ES-I3 (cell line): ENCODE measurements around the gene WNK1.
"Not testable (repeated sequence)": the region's sequence is repeated elsewhere in the genome, so short reads cannot be mapped to it uniquely, and the experiment has no call there.

ENCODE experiments used
- H3K36me3 ChIP-seq: 2 replicates; pipeline ENCODE4 v1.6.1; 2013; ENCODE audit warnings: mild to moderate bottlenecking, low read length, control low read depth, moderate library complexity; ENCODE audit not compliant: insufficient read depth
- H3K4me1 ChIP-seq: 2 replicates; pipeline ENCODE4 v1.6.1; 2013; ENCODE audit warnings: mild to moderate bottlenecking, control low read depth, low read length; ENCODE audit not compliant: insufficient read depth
- H3K9ac ChIP-seq: 2 replicates; pipeline ENCODE4 v1.6.1; 2013; ENCODE audit warnings: low read depth, mild to moderate bottlenecking, low read length, moderate library complexity
- H3K9me3 ChIP-seq: 2 replicates; pipeline ENCODE4 v1.6.1; 2013; ENCODE audit warnings: mild to moderate bottlenecking, low read length, moderate library complexity; ENCODE audit not compliant: control insufficient read depth, insufficient read depth

WNK1 gene

GRCh38 chr12:754851-755562 is 2.6 kb downstream of the WNK1 start:
- Histone ChIP-seq H3K9me3 (no peaks in the 10 kb centered on the region), H3K36me3 (no peaks in the 10 kb centered on the region), H3K4me1 (peaks cover 7% of the 10 kb centered on the region; the same call in 1 of the 2 replicates), H3K9ac (peak overlapping the region; percentile 81; the same call in 1 of the 2 replicates)

- no peaks in the 10 kb centered on the region for H3K9me3 ChIP-seq
- no peaks in the 10 kb centered on the region for H3K36me3 ChIP-seq
- H3K4me1 ChIP-seq = no peaks in the 10 kb centered on the region
- H3K9ac ChIP-seq = no peak overlapping the region
Measured at GRCh38 chr12:759628-760027, 7.2 kb downstream of the WNK1 start.

GRCh38 chr12:761256-761655 is 8.9 kb downstream of the WNK1 start:
- H3K9me3 ChIP-seq = no peaks in the 10 kb centered on the region
- H3K4me1 ChIP-seq = no peaks in the 10 kb centered on the region
- no peak overlapping the region for H3K9ac ChIP-seq
- H3K36me3 ChIP-seq = no peaks in the 10 kb centered on the region

- no peaks in the 10 kb centered on the region for H3K36me3 ChIP-seq
- no peaks in the 10 kb centered on the region for H3K9me3 ChIP-seq
- H3K9ac ChIP-seq = no peak overlapping the region
- H3K4me1 ChIP-seq = no peaks in the 10 kb centered on the region
Measured at GRCh38 chr12:765840-766239, 13.5 kb downstream of the WNK1 start.

- Histone ChIP-seq H3K9me3 (no peaks in the 10 kb centered on the region), H3K4me1 (no peaks in the 10 kb centered on the region), H3K36me3 (no peaks in the 10 kb centered on the region), H3K9ac (no peak overlapping the region)
Measured at GRCh38 chr12:768434-768833, 16.1 kb downstream of the WNK1 start.

GRCh38 chr12:770479-770878 is 18.1 kb downstream of the WNK1 start:
- peaks cover 4% of the 10 kb centered on the region; the same call in 1 of the 2 replicates for H3K4me1 ChIP-seq
- no peaks in the 10 kb centered on the region for H3K36me3 ChIP-seq

GRCh38 chr12:772056-772697 is 19.8 kb downstream of the WNK1 start:
- Histone ChIP-seq H3K36me3 (no peaks in the 10 kb centered on the region), H3K9ac (no peak overlapping the region), H3K4me1 (peaks cover 4% of the 10 kb centered on the region; the same call in 1 of the 2 replicates), H3K9me3 (no peaks in the 10 kb centered on the region)

More at GRCh38 chr12:770479-770878, 18.1 kb downstream of the WNK1 start:
- no peak overlapping the region for H3K9ac ChIP-seq
- no peaks in the 10 kb centered on the region for H3K9me3 ChIP-seq

- H3K36me3 ChIP-seq = no peaks in the 10 kb centered on the region
- peaks cover 4% of the 10 kb centered on the region; the same call in 1 of the 2 replicates for H3K4me1 ChIP-seq
- no peaks in the 10 kb centered on the region for H3K9me3 ChIP-seq
- H3K9ac ChIP-seq = no peak overlapping the region
Measured at GRCh38 chr12:774051-774614, 21.8 kb downstream of the WNK1 start.

GRCh38 chr12:775973-776771 is 23.8 kb downstream of the WNK1 start:
- H3K9me3 ChIP-seq, H3K4me1 ChIP-seq, H3K9ac ChIP-seq, H3K36me3 ChIP-seq: not testable (repeated sequence)

GRCh38 chr12:776772-777373 is 24.5 kb downstream of the WNK1 start:
- not testable (repeated sequence) for H3K36me3 ChIP-seq

GRCh38 chr12:777550-778047 is 25.2 kb downstream of the WNK1 start:
- Histone ChIP-seq H3K4me1 (peaks cover 8% of the 10 kb centered on the region; the same call in 1 of the 2 replicates), H3K36me3 (no peaks in the 10 kb centered on the region), H3K9ac (no peak overlapping the region), H3K9me3 (no peaks in the 10 kb centered on the region)

More at GRCh38 chr12:776772-777373, 24.5 kb downstream of the WNK1 start:
- not testable (repeated sequence) for H3K9me3 ChIP-seq, H3K4me1 ChIP-seq, H3K9ac ChIP-seq

- Histone ChIP-seq H3K4me1 (peaks cover 8% of the 10 kb centered on the region; the same call in 1 of the 2 replicates), H3K9me3 (no peaks in the 10 kb centered on the region), H3K9ac (no peak overlapping the region), H3K36me3 (no peaks in the 10 kb centered on the region)
Measured at GRCh38 chr12:778615-779014, 26.2 kb downstream of the WNK1 start.

- Histone ChIP-seq H3K4me1 (peaks cover 4% of the 10 kb centered on the region; the same call in 1 of the 2 replicates), H3K36me3 (no peaks in the 10 kb centered on the region), H3K9me3 (no peaks in the 10 kb centered on the region), H3K9ac (no peak overlapping the region)
Measured at GRCh38 chr12:779745-780734, 27.7 kb downstream of the WNK1 start.
